Activated CD4-positive, alpha-beta T cell treated with anti-CD3 and anti-CD28 coated beads, Interleukin-2, amount 10 ng/mL, durations not matched to agents 24 days and 14 days (primary cell): ENCODE data around the gene TTC23L. TPM values are rescaled to one million over a fixed set of nuclear protein-coding genes. Genes with fewer than 3 reads are reported as not detected.
A peak's percentile ranks its signal among the peaks of the same experiment; 100 is the strongest.

Source experiments
- DNase-seq: peaks from one replicate; pipeline ENCODE4 v3.0.0; 2022
- H3K27ac Mint-ChIP-seq: one replicate; pipeline ENCODE4 v1.8.0; 2022; ENCODE audit warnings: mild to moderate bottlenecking, mixed read lengths
- H3K27me3 Mint-ChIP-seq: one replicate; pipeline ENCODE4 v1.8.0; 2022; ENCODE audit warnings: mixed read lengths
- H3K36me3 Mint-ChIP-seq: one replicate; pipeline ENCODE4 v1.8.0; 2022; ENCODE audit warnings: low read depth, mild to moderate bottlenecking, mixed read lengths
- H3K4me1 Mint-ChIP-seq: one replicate; pipeline ENCODE4 v1.8.0; 2021; ENCODE audit warnings: mixed read lengths
- H3K4me3 Mint-ChIP-seq: one replicate; pipeline ENCODE4 v1.8.0; 2022; ENCODE audit warnings: mild to moderate bottlenecking, moderate library complexity, mixed read lengths
- H3K9me3 Mint-ChIP-seq: one replicate; pipeline ENCODE4 v1.8.0; 2021; ENCODE audit warnings: mixed read lengths
- intact Hi-C: fragments of 100-400 bp; cut with micrococcal nuclease; formaldehyde crosslinking; loops from one replicate; pipeline ENCODE4 v1.15.1; 2023
- total RNA-seq: library from RNA; stranded (reverse); gene quantifications from 2 replicates; pipeline ENCODE4 v1.2.3, GENCODE V29; 2022

The TTC23L gene
- total RNA-seq, 1 donor from 2014 or later = not detected

DNA sequence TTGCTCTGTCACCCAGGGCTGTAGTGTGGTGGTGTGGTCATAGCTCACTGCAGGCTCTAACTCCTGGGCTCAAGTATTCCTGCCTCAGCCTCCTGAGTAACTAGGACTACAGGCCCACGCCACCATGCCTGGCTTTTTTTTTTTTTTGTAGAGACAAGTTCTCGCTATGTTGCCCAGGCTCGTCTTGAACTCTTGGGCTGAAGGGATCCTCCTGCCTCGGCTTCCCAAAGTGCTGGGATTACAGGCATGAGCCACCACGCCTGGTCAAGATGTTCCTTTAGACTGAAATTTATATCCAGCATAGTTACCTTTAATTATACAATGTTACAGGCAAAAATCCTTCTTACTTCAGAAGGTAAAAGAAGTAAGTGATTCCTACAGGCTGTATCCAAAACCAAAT lies 88.8 kb downstream of the TTC23L start:
- Mint-ChIP-seq H3K27me3 (no peaks in the 10 kb centered on the region), H3K36me3 (peaks cover 47% of the 10 kb centered on the region), H3K9me3 (no peaks in the 10 kb centered on the region), H3K27ac (no peak overlapping the region), H3K4me3 (no peak overlapping the region), H3K4me1 (peaks cover 40% of the 10 kb centered on the region)
- intact Hi-C loops = loop anchor here (10.0 kb wide), 1 partner anchor 977 kb away; no protein-coding TSS in a partner anchor
- DNase-seq = no peak

DNA sequence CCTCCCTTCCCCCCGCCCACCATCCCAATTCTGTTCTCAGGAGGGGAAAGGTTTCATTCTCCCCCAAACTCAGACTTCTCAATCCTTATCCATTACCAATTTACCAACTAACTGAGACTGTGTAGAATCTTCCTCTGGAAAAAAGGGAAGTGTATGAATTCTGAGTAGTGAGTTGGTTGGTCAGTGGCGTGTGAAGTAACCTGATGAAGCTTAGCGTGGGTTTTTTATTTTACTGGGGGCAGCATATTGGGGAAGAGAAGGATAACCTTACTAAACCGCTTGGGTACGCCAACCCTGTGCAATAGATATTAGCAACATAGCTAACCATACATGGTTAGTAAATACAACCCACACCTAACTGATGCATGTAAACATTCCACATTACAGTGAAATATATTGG lies 89.3 kb downstream of the TTC23L start:
- DNase-seq = no peak
- H3K4me1 Mint-ChIP-seq = peaks cover 38% of the 10 kb centered on the region
- no peaks in the 10 kb centered on the region for H3K9me3 Mint-ChIP-seq
- H3K27me3 Mint-ChIP-seq = no peaks in the 10 kb centered on the region
- H3K27ac Mint-ChIP-seq = no peak overlapping the region
- H3K4me3 Mint-ChIP-seq = no peak overlapping the region
- intact Hi-C loops = loop anchor here (10.0 kb wide), 1 partner anchor 977 kb away; no protein-coding TSS in a partner anchor
- H3K36me3 Mint-ChIP-seq = peaks cover 44% of the 10 kb centered on the region

GRCh38 chr5:34929134-34929719 lies 90.3 kb downstream of the TTC23L start, which contains the start of gene DNAJC21:
DNAJC21 (plus strand) TSS chr5:34929559; CDS start chr5:34929820, 261 bp downstream.
- Mint-ChIP-seq H3K27me3 (no peaks in the 10 kb centered on the region), H3K4me1 (peaks cover 35% of the 10 kb centered on the region), H3K4me3 (peak within 1 kb of the TSS; percentile 99), H3K27ac (peak within 1 kb of the TSS; percentile 97), H3K36me3 (peaks cover 41% of the 10 kb centered on the region), H3K9me3 (no peaks in the 10 kb centered on the region)
- intact Hi-C loops = loop anchor here (1.0 to 10.0 kb wide), 2 partner anchors 14 to 976 kb away; partner anchors contain the start of genes BRIX1 and RAD1
- DNase-seq = peak; percentile 100

- H3K27ac Mint-ChIP-seq = peak overlapping the region; percentile 97
- H3K4me1 Mint-ChIP-seq = peaks cover 33% of the 10 kb centered on the region
- H3K9me3 Mint-ChIP-seq = no peaks in the 10 kb centered on the region
- H3K4me3 Mint-ChIP-seq = peak overlapping the region; percentile 99
- DNase-seq = peak; percentile 95
- H3K36me3 Mint-ChIP-seq = peaks cover 40% of the 10 kb centered on the region
- intact Hi-C loops = loop anchor here (1.0 to 10.0 kb wide), 2 partner anchors 15 to 975 kb away; partner anchors contain the start of genes BRIX1 and RAD1
- no peaks in the 10 kb centered on the region for H3K27me3 Mint-ChIP-seq
These were observed 90.9 kb downstream of the TTC23L start for GRCh38 chr5:34929720-34930461.

DNA sequence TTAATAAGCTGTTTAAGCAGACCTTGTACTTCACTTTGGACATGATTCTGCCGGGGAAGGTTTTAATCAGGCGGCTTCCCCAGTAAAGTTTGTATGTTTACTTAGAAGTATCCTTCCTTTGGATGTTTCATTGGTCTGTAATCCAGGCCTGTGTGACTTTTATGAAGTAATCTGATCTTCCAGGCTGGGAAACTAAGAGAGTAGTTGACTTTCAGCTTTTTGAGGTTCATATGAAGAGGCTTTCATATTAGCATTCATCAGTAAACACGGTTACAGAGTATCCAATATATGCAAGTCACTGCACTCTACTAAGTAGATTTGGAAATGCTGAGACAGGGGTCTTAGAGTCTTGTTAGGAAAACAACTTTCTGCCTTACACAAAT lies 91.5 kb downstream of the TTC23L start:
- peaks cover 33% of the 10 kb centered on the region for H3K4me1 Mint-ChIP-seq
- intact Hi-C loops = no loop called here
- peaks cover 41% of the 10 kb centered on the region for H3K36me3 Mint-ChIP-seq
- H3K9me3 Mint-ChIP-seq = no peaks in the 10 kb centered on the region
- no peak for DNase-seq
- H3K27ac Mint-ChIP-seq = peak overlapping the region; percentile 97
- no peaks in the 10 kb centered on the region for H3K27me3 Mint-ChIP-seq
- H3K4me3 Mint-ChIP-seq = peak overlapping the region; percentile 99

- intact Hi-C loops = no loop called here
- Mint-ChIP-seq H3K4me3 (peak overlapping the region; percentile 99), H3K27me3 (no peaks in the 10 kb centered on the region), H3K27ac (peak overlapping the region; percentile 97), H3K9me3 (no peaks in the 10 kb centered on the region), H3K36me3 (peaks cover 38% of the 10 kb centered on the region), H3K4me1 (peaks cover 33% of the 10 kb centered on the region)
- no peak for DNase-seq
These were observed 91.9 kb downstream of the TTC23L start for GRCh38 chr5:34930870-34931269.

- intact Hi-C loops = no loop called here
- peaks cover 36% of the 10 kb centered on the region for H3K36me3 Mint-ChIP-seq
These were observed 94.0 kb downstream of the TTC23L start for GRCh38 chr5:34932947-34933346.

GRCh38 chr5:34941936-34942335 lies 103.0 kb downstream of the TTC23L start:
- Mint-ChIP-seq H3K27ac (no peak overlapping the region), H3K36me3 (peaks cover 44% of the 10 kb centered on the region), H3K27me3 (no peaks in the 10 kb centered on the region), H3K4me1 (no peaks in the 10 kb centered on the region), H3K4me3 (no peak overlapping the region), H3K9me3 (no peaks in the 10 kb centered on the region)
- DNase-seq = no peak
- intact Hi-C loops = no loop called here

More at GRCh38 chr5:34932947-34933346, 94.0 kb downstream of the TTC23L start:
- Mint-ChIP-seq H3K4me1 (peaks cover 31% of the 10 kb centered on the region), H3K27ac (no peak overlapping the region), H3K4me3 (no peak overlapping the region), H3K9me3 (no peaks in the 10 kb centered on the region), H3K27me3 (no peaks in the 10 kb centered on the region)
- no peak for DNase-seq

DNA sequence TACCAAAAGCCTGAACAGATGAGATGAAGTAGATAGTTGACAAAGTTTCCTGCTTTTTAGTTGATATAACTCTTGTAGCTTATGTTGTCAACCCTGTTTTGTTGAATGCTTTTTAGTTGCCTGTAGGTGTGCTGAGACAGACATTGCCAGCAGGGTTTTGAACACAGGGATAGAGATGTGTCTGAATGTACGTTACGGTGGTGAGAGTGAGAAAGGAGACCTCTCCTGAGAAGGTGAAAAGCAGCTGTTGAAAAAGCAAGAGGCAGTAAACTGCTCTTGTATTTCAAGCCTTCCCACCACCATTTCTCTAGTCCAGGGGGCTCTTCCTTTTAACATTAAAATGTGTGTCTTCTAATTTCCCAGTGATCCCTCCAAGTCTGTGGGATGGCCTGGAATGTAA lies 105.1 kb downstream of the TTC23L start:
- no peaks in the 10 kb centered on the region for H3K9me3 Mint-ChIP-seq
- H3K4me1 Mint-ChIP-seq = no peaks in the 10 kb centered on the region
- no peak overlapping the region for H3K4me3 Mint-ChIP-seq
- no peaks in the 10 kb centered on the region for H3K27me3 Mint-ChIP-seq
- peak; percentile 41 for DNase-seq
- H3K27ac Mint-ChIP-seq = no peak overlapping the region
- H3K36me3 Mint-ChIP-seq = peaks cover 41% of the 10 kb centered on the region
- intact Hi-C loops = no loop called here

DNA sequence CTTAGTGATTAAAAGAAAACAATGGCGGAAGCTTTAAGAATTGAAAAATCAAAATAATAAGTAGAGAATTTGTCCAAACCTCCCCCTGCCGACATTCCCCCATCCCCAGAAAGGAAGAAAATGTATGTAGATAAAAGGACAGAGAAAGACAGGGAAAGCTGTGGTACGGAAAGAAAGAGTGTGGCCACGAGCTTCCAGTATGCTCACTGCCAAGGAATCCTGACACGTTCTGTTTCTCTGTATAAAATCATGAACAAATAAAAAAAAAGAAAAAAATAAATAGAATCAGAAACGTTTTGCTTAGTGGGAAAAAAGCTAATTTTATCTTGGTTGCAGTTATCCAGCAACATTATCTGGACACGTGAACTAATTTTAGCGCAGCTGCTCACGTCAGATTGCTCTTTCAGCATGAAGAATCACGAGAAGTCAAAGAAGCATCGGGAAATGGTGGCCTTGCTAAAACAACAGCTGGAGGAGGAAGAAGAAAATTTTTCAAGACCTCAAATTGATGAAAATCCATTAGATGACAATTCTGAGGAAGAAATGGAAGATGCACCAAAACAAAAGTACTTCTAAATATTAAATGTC lies 105.6 kb downstream of the TTC23L start:
- H3K36me3 Mint-ChIP-seq = peaks cover 42% of the 10 kb centered on the region
- no peaks in the 10 kb centered on the region for H3K27me3 Mint-ChIP-seq
- H3K4me3 Mint-ChIP-seq = no peak overlapping the region
- no peak for DNase-seq
- H3K4me1 Mint-ChIP-seq = no peaks in the 10 kb centered on the region
- H3K9me3 Mint-ChIP-seq = no peaks in the 10 kb centered on the region
- no peak overlapping the region for H3K27ac Mint-ChIP-seq
- intact Hi-C loops = no loop called here

Other genes starting within 250 kb of the TTC23L start
- 2.6 and 5.1 TPM in 2 replicates for gene RAI14, start 182.8 kb upstream of the TTC23L start, total RNA-seq
- gene RAD1, start 76.3 kb downstream of the TTC23L start, total RNA-seq = 46.4 and 48.9 TPM in 2 replicates
- gene BRIX1, start 76.5 kb downstream of the TTC23L start, total RNA-seq = 120 and 128 TPM in 2 replicates
- gene DNAJC21, start 90.4 kb downstream of the TTC23L start, total RNA-seq = 69.0 and 69.6 TPM in 2 replicates
- not detected in 2 replicates for gene AGXT2, start 208.8 kb downstream of the TTC23L start, total RNA-seq